Activated naive CD8-positive, alpha-beta T cell (primary cell): ENCODE data around the gene OGFR.

Experiments used
- H3K27ac Mint-ChIP-seq: one replicate; pipeline ENCODE4 v1.8.0; 2021; ENCODE audit warnings: mixed read lengths
- H3K27me3 Mint-ChIP-seq: one replicate; pipeline ENCODE4 v1.8.0; 2021; ENCODE audit warnings: mixed read lengths
- H3K36me3 Mint-ChIP-seq: one replicate; pipeline ENCODE4 v1.8.0; 2021; ENCODE audit warnings: mixed read lengths
- H3K4me1 Mint-ChIP-seq: one replicate; pipeline ENCODE4 v1.8.0; 2021; ENCODE audit warnings: low read depth, mixed read lengths
- H3K4me3 Mint-ChIP-seq: one replicate; pipeline ENCODE4 v1.8.0; 2021; ENCODE audit warnings: mild to moderate bottlenecking, mixed read lengths
- H3K9me3 Mint-ChIP-seq: one replicate; pipeline ENCODE4 v1.8.0; 2021; ENCODE audit warnings: low read depth, mixed read lengths

The OGFR gene

GRCh38 chr20:62765432-62766070 is 39.1 kb upstream of the OGFR start:
- Mint-ChIP-seq H3K9me3 (no peaks in the 10 kb centered on the region), H3K4me1 (peaks cover 18% of the 10 kb centered on the region), H3K4me3 (no peak overlapping the region), H3K36me3 (no peaks in the 10 kb centered on the region), H3K27me3 (no peaks in the 10 kb centered on the region), H3K27ac (no peak overlapping the region)

DNA sequence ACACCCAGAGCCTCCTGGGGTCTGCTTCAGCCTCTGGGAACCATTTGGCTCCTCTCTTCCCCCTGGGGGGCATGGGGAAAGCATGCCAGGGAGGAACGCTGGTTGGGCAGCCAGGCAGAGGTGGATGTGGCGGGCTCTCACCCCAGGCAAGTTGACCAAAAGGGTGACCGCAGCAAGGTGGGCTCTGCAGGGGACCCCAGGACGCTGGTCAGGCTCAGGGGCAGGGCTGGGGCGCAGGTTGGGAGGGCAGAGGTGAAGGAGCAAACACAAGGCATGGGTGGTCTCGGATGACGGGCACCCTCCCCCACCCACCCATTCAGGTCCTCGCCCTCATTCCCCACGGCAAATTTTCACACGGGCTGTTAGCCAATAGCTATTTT is 38.6 kb upstream of the OGFR start:
- Mint-ChIP-seq H3K36me3 (no peaks in the 10 kb centered on the region), H3K4me1 (peaks cover 18% of the 10 kb centered on the region), H3K9me3 (no peaks in the 10 kb centered on the region), H3K27ac (no peak overlapping the region), H3K27me3 (no peaks in the 10 kb centered on the region), H3K4me3 (no peak overlapping the region)

GRCh38 chr20:62766716-62767115 is 37.9 kb upstream of the OGFR start:
- Mint-ChIP-seq H3K4me3 (no peak overlapping the region), H3K27ac (no peak overlapping the region), H3K9me3 (no peaks in the 10 kb centered on the region), H3K36me3 (no peaks in the 10 kb centered on the region), H3K27me3 (no peaks in the 10 kb centered on the region), H3K4me1 (peaks cover 20% of the 10 kb centered on the region)

- Mint-ChIP-seq H3K27ac (no peak overlapping the region), H3K4me1 (peaks cover 28% of the 10 kb centered on the region), H3K27me3 (no peaks in the 10 kb centered on the region), H3K9me3 (no peaks in the 10 kb centered on the region), H3K36me3 (no peaks in the 10 kb centered on the region), H3K4me3 (no peak overlapping the region)
Observed at GRCh38 chr20:62768234-62768546, 36.4 kb upstream of the OGFR start.

GRCh38 chr20:62768551-62769287 is 35.9 kb upstream of the OGFR start:
- Mint-ChIP-seq H3K4me1 (peaks cover 31% of the 10 kb centered on the region), H3K9me3 (no peaks in the 10 kb centered on the region), H3K27ac (no peak overlapping the region), H3K27me3 (no peaks in the 10 kb centered on the region), H3K4me3 (no peak overlapping the region), H3K36me3 (no peaks in the 10 kb centered on the region)

GRCh38 chr20:62769346-62770071 is 35.1 kb upstream of the OGFR start:
- Mint-ChIP-seq H3K27me3 (no peaks in the 10 kb centered on the region), H3K36me3 (no peaks in the 10 kb centered on the region), H3K27ac (no peak overlapping the region), H3K9me3 (no peaks in the 10 kb centered on the region), H3K4me1 (peaks cover 35% of the 10 kb centered on the region), H3K4me3 (no peak overlapping the region)

- H3K9me3 Mint-ChIP-seq = no peaks in the 10 kb centered on the region
- H3K4me1 Mint-ChIP-seq = peaks cover 43% of the 10 kb centered on the region
- H3K36me3 Mint-ChIP-seq = no peaks in the 10 kb centered on the region
- H3K27me3 Mint-ChIP-seq = no peaks in the 10 kb centered on the region
- H3K4me3 Mint-ChIP-seq = no peak overlapping the region
- H3K27ac Mint-ChIP-seq = no peak overlapping the region
Observed at GRCh38 chr20:62770111-62770910, 34.3 kb upstream of the OGFR start.

GRCh38 chr20:62770916-62771315 is 33.7 kb upstream of the OGFR start:
- H3K9me3 Mint-ChIP-seq = no peaks in the 10 kb centered on the region

DNA sequence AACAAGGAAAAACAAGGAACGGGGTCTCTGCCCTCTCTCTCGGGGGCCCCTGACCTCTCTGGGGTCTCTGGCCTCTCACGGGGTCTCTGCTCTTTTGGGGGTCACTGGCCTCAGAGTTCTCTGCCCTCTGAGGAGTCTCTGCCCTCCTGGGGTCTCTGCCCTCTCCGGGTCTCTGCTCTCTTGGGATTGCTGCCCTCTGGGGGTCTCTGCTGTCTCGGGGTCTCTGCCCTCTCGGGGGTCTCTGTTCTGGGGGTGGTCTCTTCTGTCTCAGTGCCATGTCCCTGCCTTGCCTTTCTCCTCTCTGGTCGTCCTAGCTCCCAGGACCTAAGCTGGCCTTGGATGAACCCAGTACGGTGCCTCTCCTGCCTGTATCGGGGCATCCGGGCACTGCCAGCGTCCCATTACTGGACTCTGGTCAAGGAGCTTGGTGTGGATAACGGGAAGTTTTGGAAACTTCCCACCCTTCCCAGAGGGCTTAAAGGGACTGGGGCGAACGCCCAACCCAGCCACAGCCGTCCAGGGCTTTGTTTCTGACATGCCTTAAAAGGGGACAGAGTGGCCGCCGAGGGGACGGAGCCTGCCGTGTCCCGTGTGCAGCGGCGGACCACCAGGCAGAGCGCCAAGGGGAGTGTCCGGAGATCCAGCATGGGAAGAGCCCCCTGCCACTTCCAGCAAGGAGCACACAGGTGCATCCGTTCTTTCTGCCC is 33.1 kb upstream of the OGFR start:
- Mint-ChIP-seq H3K27ac (no peak overlapping the region), H3K36me3 (no peaks in the 10 kb centered on the region)

More at GRCh38 chr20:62770916-62771315, 33.7 kb upstream of the OGFR start:
- Mint-ChIP-seq H3K27ac (no peak overlapping the region), H3K4me3 (no peak overlapping the region), H3K27me3 (no peaks in the 10 kb centered on the region), H3K36me3 (no peaks in the 10 kb centered on the region), H3K4me1 (peaks cover 48% of the 10 kb centered on the region)

GRCh38 chr20:62772103-62772611 is 32.5 kb upstream of the OGFR start:
- H3K27me3 Mint-ChIP-seq = no peaks in the 10 kb centered on the region
- H3K9me3 Mint-ChIP-seq = no peaks in the 10 kb centered on the region
- no peak overlapping the region for H3K4me3 Mint-ChIP-seq

More for the DNA sequence above, 33.1 kb upstream of the OGFR start:
- Mint-ChIP-seq H3K4me3 (no peak overlapping the region), H3K27me3 (no peaks in the 10 kb centered on the region), H3K4me1 (peaks cover 54% of the 10 kb centered on the region), H3K9me3 (no peaks in the 10 kb centered on the region)

DNA sequence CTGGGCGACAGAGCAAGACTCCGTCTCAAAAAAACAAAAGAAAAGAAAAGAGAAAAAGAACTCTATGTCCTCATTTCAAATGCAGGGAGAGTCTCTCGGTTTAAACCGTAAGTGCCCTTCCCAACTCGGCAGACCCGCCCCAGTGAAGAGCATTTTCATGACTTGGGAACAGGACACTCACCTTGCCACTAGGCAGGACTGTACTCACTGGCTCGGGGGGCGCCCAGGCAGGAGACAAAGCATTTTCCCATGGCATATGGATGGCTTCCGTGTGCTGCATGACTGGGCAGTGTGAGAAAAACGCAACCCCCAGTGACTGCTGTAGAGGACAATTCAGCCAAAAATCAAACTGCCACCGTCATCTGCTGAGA is 32.0 kb upstream of the OGFR start:
- Mint-ChIP-seq H3K27me3 (no peaks in the 10 kb centered on the region), H3K4me1 (peaks cover 58% of the 10 kb centered on the region), H3K36me3 (no peaks in the 10 kb centered on the region)

More at GRCh38 chr20:62772103-62772611, 32.5 kb upstream of the OGFR start:
- Mint-ChIP-seq H3K36me3 (no peaks in the 10 kb centered on the region), H3K27ac (peak overlapping the region; percentile 70), H3K4me1 (peaks cover 58% of the 10 kb centered on the region)

GRCh38 chr20:62772990-62773844 is 31.4 kb upstream of the OGFR start:
- peak overlapping the region; percentile 28 for H3K27ac Mint-ChIP-seq
- no peak overlapping the region for H3K4me3 Mint-ChIP-seq
- H3K27me3 Mint-ChIP-seq = no peaks in the 10 kb centered on the region
- no peaks in the 10 kb centered on the region for H3K36me3 Mint-ChIP-seq
- H3K4me1 Mint-ChIP-seq = peaks cover 56% of the 10 kb centered on the region
- H3K9me3 Mint-ChIP-seq = no peaks in the 10 kb centered on the region

More for the DNA sequence above, 32.0 kb upstream of the OGFR start:
- Mint-ChIP-seq H3K27ac (peak overlapping the region; percentile 70), H3K9me3 (no peaks in the 10 kb centered on the region), H3K4me3 (no peak overlapping the region)

DNA sequence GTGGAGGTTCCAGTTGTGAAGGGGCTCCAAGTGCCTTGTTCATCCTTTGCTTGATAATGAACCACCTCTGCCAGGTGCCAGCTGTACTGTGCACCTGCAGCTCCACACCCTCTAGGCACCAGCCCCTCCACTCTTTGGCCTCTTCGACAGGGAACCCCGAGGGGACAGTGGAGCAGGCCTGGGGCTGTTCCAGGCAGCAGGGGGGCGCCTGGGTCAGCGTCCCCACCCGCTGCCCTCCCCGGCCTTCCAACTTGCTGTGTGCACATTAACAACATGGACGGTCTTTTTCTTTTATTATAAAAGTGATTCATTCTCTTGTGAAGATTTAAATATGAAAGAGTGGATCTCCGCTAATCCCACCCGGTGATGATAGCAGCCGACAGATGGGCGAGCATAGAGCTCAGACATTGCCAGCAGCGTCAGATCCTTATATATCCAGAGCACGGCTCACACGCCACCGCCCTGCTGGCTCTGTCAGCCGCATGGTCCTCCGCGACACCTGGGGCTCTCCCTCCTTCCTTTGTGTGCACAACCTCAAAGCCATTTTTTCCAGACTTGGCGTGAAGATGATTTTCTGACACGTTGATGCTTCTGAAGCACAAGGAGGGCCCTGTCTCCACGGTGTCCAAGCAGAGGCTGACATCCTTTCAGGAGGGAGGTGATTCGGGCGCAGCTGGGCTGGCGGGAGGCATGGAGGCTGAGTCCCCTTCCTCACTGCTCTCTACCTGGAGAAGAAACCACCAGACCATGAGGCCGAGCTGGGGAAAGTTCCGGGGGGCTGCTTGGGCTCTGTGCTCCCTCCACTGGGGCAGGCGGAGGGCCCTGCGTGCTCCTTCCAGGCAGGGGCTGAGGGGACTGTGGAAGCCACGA is 30.6 kb upstream of the OGFR start:
- H3K36me3 Mint-ChIP-seq = no peaks in the 10 kb centered on the region
- H3K9me3 Mint-ChIP-seq = no peaks in the 10 kb centered on the region
- H3K27ac Mint-ChIP-seq = peak overlapping the region; percentile 86
- H3K27me3 Mint-ChIP-seq = no peaks in the 10 kb centered on the region
- H3K4me3 Mint-ChIP-seq = peak overlapping the region; percentile 30
- H3K4me1 Mint-ChIP-seq = peaks cover 53% of the 10 kb centered on the region
